GM12873 (cell line): ENCODE results near the gene CPA2.

Source experiments
- CTCF ChIP-seq: IDR thresholded peaks from 2 replicates; pipeline ENCODE4 v1.5.1; 2012; ENCODE audit warnings: low read depth, mild to moderate bottlenecking, moderate library complexity, low read length, control low read depth; ENCODE audit not compliant: insufficient read depth; ENCODE audit errors: missing control alignments

The CPA2 gene

GRCh38 chr7:130227883-130228575 is 38.6 kb upstream of the CPA2 start:
- no peak for TF ChIP-seq CTCF

GRCh38 chr7:130228840-130229502 is 37.7 kb upstream of the CPA2 start:
- TF ChIP-seq CTCF: no peak

- TF ChIP-seq CTCF: no peak
Observed at GRCh38 chr7:130231792-130232191, 34.9 kb upstream of the CPA2 start.

- TF ChIP-seq CTCF: no peak
Observed at GRCh38 chr7:130232209-130232608, 34.5 kb upstream of the CPA2 start.

- no peak for TF ChIP-seq CTCF
Observed at GRCh38 chr7:130234078-130234477, 32.6 kb upstream of the CPA2 start.

GRCh38 chr7:130240240-130240639 is 26.4 kb upstream of the CPA2 start:
- no peak for TF ChIP-seq CTCF

GRCh38 chr7:130242198-130243014 is 24.3 kb upstream of the CPA2 start:
- peak; percentile 95 for TF ChIP-seq CTCF
